HCT116 (cell line): ENCODE data around the gene CLEC11A. TPM values are rescaled to one million over a fixed set of nuclear protein-coding genes. Genes with fewer than 3 reads are reported as not detected.

Experiments
- ATAC-seq: fragments of 200-7000 bp; cut with Tn5 transposase; 2 replicates; pipeline ENCODE4 v1.9.1; 2020; ENCODE audit warnings: mild to moderate bottlenecking, moderate library complexity
- BruUV-seq: library from RNA; stranded (reverse); fragments of 400-500 nt; replicated peaks from 2 replicates; lab custom pipeline; 2021; lab: Mats Ljungman, UMichigan
- CTCF ChIA-PET: fragments of 300-600 bp; sonication (Branson Sonifier 250); formaldehyde crosslinking; loops from one replicate; lab custom pipeline; 2021; ENCODE audit warnings: antibody characterized with exemption; lab: Charles Lee
- POLR2A ChIA-PET: fragments of 300-600, 350-600 bp; sonication (Branson Sonifier 250); formaldehyde crosslinking; loops from one replicate; lab custom pipeline; 2021; ENCODE audit warnings: antibody characterized with exemption; lab: Charles Lee
- RAD21 ChIA-PET, 2 experiments: fragments of 300-600 bp; sonication (Branson Sonifier 250); formaldehyde crosslinking; loops; one replicate each; lab custom pipeline; 2023; ENCODE audit warnings: low total read pairs in 2 of 2; ENCODE audit not compliant: uncharacterized antibody in 2 of 2, unreplicated experiment in 2 of 2, low non-redundant PET in 1 of 2; lab: Charles Lee
- DNase-seq: peaks from one replicate; pipeline ENCODE4 v3.0.0-alpha.2; 2010; ENCODE audit warnings: low read depth, low spot score
- H2AFZ ChIP-seq: fragments of 200-600 bp; shearing (Covaris generic), sonication (generic); 2 replicates; pipeline ENCODE4 v1.6.1; 2017; ENCODE audit warnings: low read depth, mixed run types, mixed read lengths, antibody characterized with exemption, low read length; ENCODE audit not compliant: poor library complexity, severe bottlenecking
- H3K27ac ChIP-seq: 2 replicates; pipeline ENCODE4 v1.5.1; 2012; ENCODE audit warnings: low read depth, low read length
- H3K27me3 ChIP-seq: fragments of 200-600 bp; sonication (generic); 2 replicates; pipeline ENCODE4 v1.6.1; 2016; ENCODE audit warnings: mixed run types, low read length, mixed read lengths; ENCODE audit not compliant: insufficient read depth
- H3K36me3 ChIP-seq, 2 experiments: fragments of 200-500 bp in 1 of 2; fragments of 200-600 bp in 1 of 2; sonication (Bioruptor generic) in 1 of 2; sonication (generic) in 1 of 2; 2 replicates each; pipeline versions ENCODE4 v1.5.1 to v1.6.1; 2014 to 2016; ENCODE audit warnings: low read length in 2 of 2, inconsistent platforms in 1 of 2, mixed read lengths in 1 of 2, mixed run types in 1 of 2; ENCODE audit not compliant: insufficient read depth in 2 of 2, control insufficient read depth in 1 of 2
- H3K4me1 ChIP-seq, 2 experiments: fragments of 200-600 bp in 1 of 2; sonication (generic) in 1 of 2; 2 replicates each; pipeline versions ENCODE4 v1.5.1 to v1.6.1; 2012 to 2017; ENCODE audit warnings: low read length in 2 of 2, inconsistent platforms in 1 of 2, mild to moderate bottlenecking in 1 of 2, mixed read lengths in 1 of 2, mixed run types in 1 of 2, moderate library complexity in 1 of 2; ENCODE audit not compliant: insufficient read depth in 2 of 2, control insufficient read depth in 1 of 2
- H3K4me2 ChIP-seq: fragments of 200-600 bp; sonication (generic); 2 replicates; pipeline ENCODE4 v1.6.1; 2017; ENCODE audit warnings: mixed run types, low read length, mixed read lengths
- H3K4me3 ChIP-seq, 2 experiments: fragments of 200-600 bp in 1 of 2; sonication (generic) in 1 of 2; replicated peaks in 1 of 2; 2 replicates each; pipeline ENCODE4 v1.5.1; 2011 to 2016; ENCODE audit warnings: low read length in 2 of 2, control low read depth in 1 of 2, low read depth in 1 of 2, mild to moderate bottlenecking in 1 of 2, mixed read lengths in 1 of 2, mixed run types in 1 of 2
- H3K79me2 ChIP-seq: fragments of 200-600 bp; sonication (generic); 2 replicates; pipeline ENCODE4 v1.6.1; 2017; ENCODE audit warnings: mild to moderate bottlenecking, mixed run types, low read length, moderate library complexity, mixed read lengths; ENCODE audit not compliant: insufficient read depth
- H3K9ac ChIP-seq: fragments of 200-600 bp; sonication (generic); 2 replicates; pipeline ENCODE4 v1.6.1; 2016; ENCODE audit warnings: low read length, mixed read lengths
- H3K9me2 ChIP-seq: fragments of 200-600 bp; sonication (generic), shearing (Covaris generic); 2 replicates; pipeline ENCODE4 v1.6.1; 2017; ENCODE audit warnings: mixed run types, mild to moderate bottlenecking, moderate library complexity; ENCODE audit not compliant: insufficient read depth
- H3K9me3 ChIP-seq, 2 experiments: fragments of 200-500 bp in 1 of 2; fragments of 200-600 bp in 1 of 2; sonication (Bioruptor generic) in 1 of 2; sonication (generic) in 1 of 2; 2 replicates each; pipeline ENCODE4 v1.6.1; 2014 to 2017; ENCODE audit warnings: low read length in 2 of 2, mixed read lengths in 2 of 2, inconsistent platforms in 1 of 2, low read depth in 1 of 2, mild to moderate bottlenecking in 1 of 2, mixed run types in 1 of 2, moderate library complexity in 1 of 2; ENCODE audit not compliant: control insufficient read depth in 1 of 2, insufficient read depth in 1 of 2
- H4K20me1 ChIP-seq: fragments of 200-600 bp; sonication (generic), shearing (Covaris generic); 2 replicates; pipeline ENCODE4 v1.6.1; 2017; ENCODE audit warnings: mixed run types, mild to moderate bottlenecking, moderate library complexity; ENCODE audit not compliant: insufficient read depth
- CBX3 ChIP-seq: IDR thresholded peaks from 2 replicates; pipeline ENCODE4 v1.6.1; 2012; ENCODE audit warnings: low read depth
- EGR1 ChIP-seq: IDR thresholded peaks from 2 replicates; pipeline ENCODE4 v1.6.1; 2012; ENCODE audit warnings: low read depth
- EZH2 ChIP-seq: fragments of 200-600 bp; sonication (generic); IDR thresholded peaks from 2 replicates; pipeline ENCODE4 v1.6.1; 2017; ENCODE audit warnings: antibody characterized with exemption, mixed run types
- EZH2phosphoT487 ChIP-seq: fragments of 200-600 bp; IDR thresholded peaks from 2 replicates; pipeline ENCODE4 v1.6.1; 2018; ENCODE audit warnings: antibody characterized with exemption, borderline replicate concordance
- FOSL1 ChIP-seq: IDR thresholded peaks from 2 replicates; pipeline ENCODE4 v1.6.1; 2012; ENCODE audit warnings: low read depth
- POLR2A ChIP-seq: IDR thresholded peaks from 2 replicates; pipeline ENCODE4 v1.7.0; 2011; ENCODE audit warnings: borderline replicate concordance; ENCODE audit not compliant: insufficient read depth, insufficient read length; ENCODE audit errors: extremely low read depth
- POLR2AphosphoS5 ChIP-seq: IDR thresholded peaks from 2 replicates; pipeline ENCODE4 v1.6.1; 2011; ENCODE audit warnings: mild to moderate bottlenecking, low read depth, low read length, moderate library complexity
- RAD21 ChIP-seq: IDR thresholded peaks from 2 replicates; pipeline ENCODE4 v1.6.1; 2012; ENCODE audit warnings: low read depth, mild to moderate bottlenecking
- SIN3A ChIP-seq: IDR thresholded peaks from 2 replicates; pipeline ENCODE4 v1.6.1; 2012; ENCODE audit warnings: low read depth
- SP1 ChIP-seq: IDR thresholded peaks from 2 replicates; pipeline ENCODE4 v1.6.1; 2012; ENCODE audit warnings: low read depth
- SRF ChIP-seq: IDR thresholded peaks from 2 replicates; pipeline ENCODE4 v1.6.1; 2012; ENCODE audit warnings: low read depth
- TCF7L2 ChIP-seq: IDR thresholded peaks from 2 replicates; pipeline ENCODE4 v1.7.0; 2011; ENCODE audit warnings: borderline replicate concordance, inconsistent platforms; ENCODE audit not compliant: insufficient read depth, insufficient read length; ENCODE audit errors: extremely low read depth
- YY1 ChIP-seq: IDR thresholded peaks from 2 replicates; pipeline ENCODE4 v1.6.1; 2011; ENCODE audit warnings: low read length, low read depth, moderate library complexity, mild to moderate bottlenecking; ENCODE audit not compliant: insufficient replicate concordance; ENCODE audit errors: extremely low read depth
- ZFX ChIP-seq: fragments of 450-650 bp; IDR thresholded peaks from 2 replicates; pipeline ENCODE4 v1.6.1; 2017
- ZNF274 ChIP-seq: fragments of 200-500 bp; sonication (Bioruptor generic); IDR thresholded peaks from 2 replicates; pipeline ENCODE4 v1.6.1; 2014; ENCODE audit warnings: mild to moderate bottlenecking, low read depth, low read length, inconsistent platforms
- intact Hi-C: fragments of 100-400 bp; cut with micrococcal nuclease; formaldehyde crosslinking; loops from 2 replicates; pipeline ENCODE4 v1.10.0; 2022
- total RNA-seq: library from RNA; stranded (reverse); gene quantifications from one replicate; pipeline ENCODE4 v1.2.1, GENCODE V29; 2021; ENCODE audit not compliant: unreplicated experiment
- TF ChIP-seq, protein P1 (sequence below): IDR thresholded peaks from 2 replicates; pipeline ENCODE4 v1.6.1; 2012
- TF ChIP-seq, protein P2 (sequence below): IDR thresholded peaks from 2 replicates; pipeline ENCODE4 v1.6.1; 2011; ENCODE audit warnings: mild to moderate bottlenecking, low read length, moderate library complexity; ENCODE audit not compliant: insufficient replicate concordance; ENCODE audit errors: extremely low read depth
- TF ChIP-seq, protein P3 (sequence below): IDR thresholded peaks from 2 replicates; pipeline ENCODE4 v1.6.1; 2012; ENCODE audit warnings: low read depth
- TF ChIP-seq, protein P4 (sequence below): IDR thresholded peaks from 2 replicates; pipeline ENCODE4 v1.6.1; 2012
- TF ChIP-seq, protein P5 (sequence below), 3 experiments: fragments of 200-600 bp in 1 of 3; sonication (generic) in 1 of 3; IDR thresholded peaks in 2 of 3; conservative IDR thresholded peaks in 1 of 3; 2 replicates each; pipeline ENCODE4 v1.5.1; 2012 to 2017; ENCODE audit warnings: low read depth in 2 of 3, low read length in 2 of 3, antibody characterized with exemption in 1 of 3, borderline replicate concordance in 1 of 3, control low read depth in 1 of 3, mild to moderate bottlenecking in 1 of 3, mixed read lengths in 1 of 3, mixed run types in 1 of 3, moderate library complexity in 1 of 3; ENCODE audit not compliant: insufficient read depth in 1 of 3

CLEC11A gene
- total RNA-seq, 1 experiment from 2014 or later: 7.1 TPM

DNA sequence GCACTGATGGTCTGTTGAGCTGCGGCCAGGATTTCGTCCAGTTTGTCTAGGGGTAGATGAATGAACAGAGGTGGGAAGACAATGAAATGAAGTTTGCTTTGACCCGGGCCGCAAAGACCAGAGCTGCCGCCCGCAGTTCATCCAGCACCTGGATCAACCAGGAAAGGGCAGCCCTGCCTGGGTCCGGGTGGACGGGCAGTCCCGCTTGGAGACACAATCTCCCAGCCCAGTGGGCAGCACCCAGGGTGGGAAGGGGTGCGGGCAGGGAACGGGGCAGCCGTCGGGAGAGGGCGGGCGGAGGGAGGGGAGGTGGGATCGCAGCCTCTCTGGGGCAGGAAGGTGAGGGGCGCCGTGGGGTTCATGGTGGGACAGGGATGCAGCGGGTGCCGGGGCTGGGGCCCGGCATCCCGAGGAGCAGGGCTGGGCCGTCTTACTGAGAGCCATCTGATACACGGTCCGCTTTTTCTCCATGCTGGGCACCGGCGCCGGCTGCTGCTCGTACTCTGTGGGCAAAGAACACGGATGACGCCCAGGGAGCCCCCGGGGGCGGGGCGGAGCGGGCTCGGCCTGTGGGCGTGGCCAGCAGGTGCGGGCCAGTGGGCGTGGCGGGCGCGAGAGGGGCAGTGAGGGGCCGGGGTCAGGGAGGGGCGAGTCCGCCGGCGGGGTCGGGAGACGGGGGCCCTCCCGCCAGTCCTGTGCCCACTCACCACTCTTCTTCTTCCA, 36.7 kb upstream of the CLEC11A start:
- DNase-seq (no peak), ATAC-seq (peak; percentile 59)
- H3K4me1 ChIP-seq: no peaks in the 10 kb centered on the region
- H3K36me3 ChIP-seq: no peaks in the 10 kb centered on the region
- no peak overlapping the region for H3K4me2 ChIP-seq
- no peak overlapping the region for H3K4me3 ChIP-seq
- intact Hi-C loops: no loop called here
- H3K9ac ChIP-seq: no peak overlapping the region
- ChIA-PET CTCF (no interaction called here), RAD21 (no interaction called here)
- TF ChIP-seq, protein P1, sequence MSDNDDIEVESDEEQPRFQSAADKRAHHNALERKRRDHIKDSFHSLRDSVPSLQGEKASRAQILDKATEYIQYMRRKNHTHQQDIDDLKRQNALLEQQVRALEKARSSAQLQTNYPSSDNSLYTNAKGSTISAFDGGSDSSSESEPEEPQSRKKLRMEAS: no peak
- TF ChIP-seq, protein P2, sequence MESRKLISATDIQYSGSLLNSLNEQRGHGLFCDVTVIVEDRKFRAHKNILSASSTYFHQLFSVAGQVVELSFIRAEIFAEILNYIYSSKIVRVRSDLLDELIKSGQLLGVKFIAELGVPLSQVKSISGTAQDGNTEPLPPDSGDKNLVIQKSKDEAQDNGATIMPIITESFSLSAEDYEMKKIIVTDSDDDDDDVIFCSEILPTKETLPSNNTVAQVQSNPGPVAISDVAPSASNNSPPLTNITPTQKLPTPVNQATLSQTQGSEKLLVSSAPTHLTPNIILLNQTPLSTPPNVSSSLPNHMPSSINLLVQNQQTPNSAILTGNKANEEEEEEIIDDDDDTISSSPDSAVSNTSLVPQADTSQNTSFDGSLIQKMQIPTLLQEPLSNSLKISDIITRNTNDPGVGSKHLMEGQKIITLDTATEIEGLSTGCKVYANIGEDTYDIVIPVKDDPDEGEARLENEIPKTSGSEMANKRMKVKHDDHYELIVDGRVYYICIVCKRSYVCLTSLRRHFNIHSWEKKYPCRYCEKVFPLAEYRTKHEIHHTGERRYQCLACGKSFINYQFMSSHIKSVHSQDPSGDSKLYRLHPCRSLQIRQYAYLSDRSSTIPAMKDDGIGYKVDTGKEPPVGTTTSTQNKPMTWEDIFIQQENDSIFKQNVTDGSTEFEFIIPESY: no peak
- TF ChIP-seq, protein P3, sequence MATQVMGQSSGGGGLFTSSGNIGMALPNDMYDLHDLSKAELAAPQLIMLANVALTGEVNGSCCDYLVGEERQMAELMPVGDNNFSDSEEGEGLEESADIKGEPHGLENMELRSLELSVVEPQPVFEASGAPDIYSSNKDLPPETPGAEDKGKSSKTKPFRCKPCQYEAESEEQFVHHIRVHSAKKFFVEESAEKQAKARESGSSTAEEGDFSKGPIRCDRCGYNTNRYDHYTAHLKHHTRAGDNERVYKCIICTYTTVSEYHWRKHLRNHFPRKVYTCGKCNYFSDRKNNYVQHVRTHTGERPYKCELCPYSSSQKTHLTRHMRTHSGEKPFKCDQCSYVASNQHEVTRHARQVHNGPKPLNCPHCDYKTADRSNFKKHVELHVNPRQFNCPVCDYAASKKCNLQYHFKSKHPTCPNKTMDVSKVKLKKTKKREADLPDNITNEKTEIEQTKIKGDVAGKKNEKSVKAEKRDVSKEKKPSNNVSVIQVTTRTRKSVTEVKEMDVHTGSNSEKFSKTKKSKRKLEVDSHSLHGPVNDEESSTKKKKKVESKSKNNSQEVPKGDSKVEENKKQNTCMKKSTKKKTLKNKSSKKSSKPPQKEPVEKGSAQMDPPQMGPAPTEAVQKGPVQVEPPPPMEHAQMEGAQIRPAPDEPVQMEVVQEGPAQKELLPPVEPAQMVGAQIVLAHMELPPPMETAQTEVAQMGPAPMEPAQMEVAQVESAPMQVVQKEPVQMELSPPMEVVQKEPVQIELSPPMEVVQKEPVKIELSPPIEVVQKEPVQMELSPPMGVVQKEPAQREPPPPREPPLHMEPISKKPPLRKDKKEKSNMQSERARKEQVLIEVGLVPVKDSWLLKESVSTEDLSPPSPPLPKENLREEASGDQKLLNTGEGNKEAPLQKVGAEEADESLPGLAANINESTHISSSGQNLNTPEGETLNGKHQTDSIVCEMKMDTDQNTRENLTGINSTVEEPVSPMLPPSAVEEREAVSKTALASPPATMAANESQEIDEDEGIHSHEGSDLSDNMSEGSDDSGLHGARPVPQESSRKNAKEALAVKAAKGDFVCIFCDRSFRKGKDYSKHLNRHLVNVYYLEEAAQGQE: no peak
- no peak for TF ChIP-seq TCF7L2
- TF ChIP-seq, protein P4, sequence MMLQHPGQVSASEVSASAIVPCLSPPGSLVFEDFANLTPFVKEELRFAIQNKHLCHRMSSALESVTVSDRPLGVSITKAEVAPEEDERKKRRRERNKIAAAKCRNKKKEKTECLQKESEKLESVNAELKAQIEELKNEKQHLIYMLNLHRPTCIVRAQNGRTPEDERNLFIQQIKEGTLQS: no peak
- TF ChIP-seq SIN3A: no peak
- TF ChIP-seq FOSL1: no peak
- no peak for TF ChIP-seq EGR1
- no peak for TF ChIP-seq ZFX
- TF ChIP-seq SRF: no peak
- no peak for TF ChIP-seq YY1
- TF ChIP-seq POLR2A: no peak
- TF ChIP-seq SP1: no peak
- no peak for TF ChIP-seq EZH2
- TF ChIP-seq CBX3: no peak
- TF ChIP-seq EZH2phosphoT487: no peak
- no peak for TF ChIP-seq ZNF274
- no peak for TF ChIP-seq RAD21
- no peak for TF ChIP-seq POLR2AphosphoS5
- TF ChIP-seq, protein P5, sequence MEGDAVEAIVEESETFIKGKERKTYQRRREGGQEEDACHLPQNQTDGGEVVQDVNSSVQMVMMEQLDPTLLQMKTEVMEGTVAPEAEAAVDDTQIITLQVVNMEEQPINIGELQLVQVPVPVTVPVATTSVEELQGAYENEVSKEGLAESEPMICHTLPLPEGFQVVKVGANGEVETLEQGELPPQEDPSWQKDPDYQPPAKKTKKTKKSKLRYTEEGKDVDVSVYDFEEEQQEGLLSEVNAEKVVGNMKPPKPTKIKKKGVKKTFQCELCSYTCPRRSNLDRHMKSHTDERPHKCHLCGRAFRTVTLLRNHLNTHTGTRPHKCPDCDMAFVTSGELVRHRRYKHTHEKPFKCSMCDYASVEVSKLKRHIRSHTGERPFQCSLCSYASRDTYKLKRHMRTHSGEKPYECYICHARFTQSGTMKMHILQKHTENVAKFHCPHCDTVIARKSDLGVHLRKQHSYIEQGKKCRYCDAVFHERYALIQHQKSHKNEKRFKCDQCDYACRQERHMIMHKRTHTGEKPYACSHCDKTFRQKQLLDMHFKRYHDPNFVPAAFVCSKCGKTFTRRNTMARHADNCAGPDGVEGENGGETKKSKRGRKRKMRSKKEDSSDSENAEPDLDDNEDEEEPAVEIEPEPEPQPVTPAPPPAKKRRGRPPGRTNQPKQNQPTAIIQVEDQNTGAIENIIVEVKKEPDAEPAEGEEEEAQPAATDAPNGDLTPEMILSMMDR (IDR thresholded peaks at IDR 0.05 in 2 of 3, conservative IDR thresholded peaks at IDR 0.05 in 1 of 3; ENCODE audit: borderline replicate concordance in 1 of 3, insufficient read depth in 1 of 3, low read depth in 2 of 3, low read length in 2 of 3): no peak
- TF ChIP-seq, all 23 proteins: peak for 0
- no peaks in the 10 kb centered on the region for H4K20me1 ChIP-seq
- H3K27me3 ChIP-seq: peaks cover 9% of the 10 kb centered on the region; the same call in 1 of the 2 replicates
- no peaks in the 10 kb centered on the region for H3K79me2 ChIP-seq
- no TSS peak for BruUV-seq
- H3K9me2 ChIP-seq: no peaks in the 10 kb centered on the region
- H3K27ac ChIP-seq: no peak overlapping the region
- no peaks in the 10 kb centered on the region for H3K9me3 ChIP-seq
- POLR2A ChIA-PET: no interaction called here
- H2AFZ ChIP-seq: no peak overlapping the region
